NT2/D1 (cell line): ENCODE measurements around the gene LAMC1.

Experiments used
- SUZ12 ChIP-seq: IDR thresholded peaks from 2 replicates; pipeline ENCODE4 v1.6.1; 2011; ENCODE audit not compliant: insufficient read length, insufficient read depth; ENCODE audit errors: extremely low read depth
- YY1 ChIP-seq: IDR thresholded peaks from 2 replicates; pipeline ENCODE4 v1.6.1; 2011; ENCODE audit not compliant: insufficient read length, insufficient read depth
- ZNF274 ChIP-seq: IDR thresholded peaks from 2 replicates; pipeline ENCODE4 v1.6.1; 2011; ENCODE audit warnings: mild to moderate bottlenecking, low read depth, low read length

DNA sequence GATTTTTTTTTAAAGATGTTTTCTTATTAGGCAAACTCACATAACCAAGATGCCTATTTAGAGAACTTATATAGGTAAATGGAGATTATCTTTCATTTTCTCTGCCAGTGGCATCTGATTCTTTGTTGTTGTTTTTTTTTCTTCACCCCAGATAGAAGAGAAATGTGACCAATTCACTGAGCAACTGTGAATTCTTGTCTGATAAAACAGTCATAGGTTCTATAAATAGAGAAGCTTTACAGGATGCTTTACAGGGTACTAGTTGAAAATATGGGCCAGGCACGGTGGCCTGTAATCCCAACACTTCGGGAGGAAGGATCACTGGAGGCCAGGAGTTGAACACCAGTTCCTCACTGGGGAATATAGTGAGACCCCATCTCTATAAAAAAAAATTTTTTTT, 112.1 kb downstream of the LAMC1 start:
- TF ChIP-seq YY1 (no peak), ZNF274 (no peak), SUZ12 (no peak)
